NCI-H1436 (cell line): ENCODE results near the gene SLC25A21.
"Not testable (repeated sequence)": the region's sequence is repeated elsewhere in the genome, so short reads cannot be mapped to it uniquely, and the experiment has no call there.

ENCODE experiments used
- DNase-seq: peaks from one replicate; lab custom pipeline; 2025; lab: John Stamatoyannopoulos, UW

SLC25A21 gene

DNA sequence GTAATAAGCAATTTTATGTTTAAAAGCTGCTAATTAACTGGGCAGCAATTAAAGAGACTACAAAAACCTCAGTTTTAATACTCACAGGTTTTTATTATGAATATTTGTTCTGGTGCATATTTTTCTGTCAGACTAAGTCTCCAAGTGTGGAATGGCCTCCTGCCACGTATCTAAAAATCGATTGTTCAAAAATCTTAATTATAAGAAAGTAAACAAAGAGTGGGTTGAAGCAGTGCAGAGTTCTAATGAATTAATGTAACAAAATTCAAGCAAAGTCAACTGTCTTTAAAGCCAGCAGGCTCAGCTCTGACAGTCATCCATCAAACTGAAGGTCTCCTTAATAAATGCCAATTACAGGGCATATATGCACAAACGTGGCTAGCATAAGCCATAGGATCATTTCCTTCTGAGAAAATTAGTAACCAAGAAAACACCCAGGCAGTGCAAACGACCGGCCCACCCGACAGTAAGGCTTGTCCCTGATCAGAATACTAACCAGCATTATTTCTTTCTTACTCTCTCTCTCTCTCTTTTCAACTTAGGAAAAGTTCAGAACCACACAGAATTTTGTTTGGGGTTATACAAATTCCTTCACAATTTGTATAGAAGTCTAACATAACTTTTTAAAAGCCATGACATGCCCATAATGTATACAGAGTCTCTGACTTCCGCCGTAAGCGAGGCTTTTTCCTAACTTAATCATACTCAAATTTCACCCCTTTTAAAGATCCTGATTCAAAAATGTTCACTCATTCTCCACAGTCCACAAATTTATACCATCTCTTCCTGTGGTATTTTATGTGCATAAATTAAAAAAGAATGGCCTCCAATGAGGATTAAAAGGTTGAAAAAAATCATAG, 83.8 kb downstream of the SLC25A21 start:
- no peak for DNase-seq

GRCh38 chr14:37087520-37087919, 84.9 kb downstream of the SLC25A21 start:
- no peak for DNase-seq

DNA sequence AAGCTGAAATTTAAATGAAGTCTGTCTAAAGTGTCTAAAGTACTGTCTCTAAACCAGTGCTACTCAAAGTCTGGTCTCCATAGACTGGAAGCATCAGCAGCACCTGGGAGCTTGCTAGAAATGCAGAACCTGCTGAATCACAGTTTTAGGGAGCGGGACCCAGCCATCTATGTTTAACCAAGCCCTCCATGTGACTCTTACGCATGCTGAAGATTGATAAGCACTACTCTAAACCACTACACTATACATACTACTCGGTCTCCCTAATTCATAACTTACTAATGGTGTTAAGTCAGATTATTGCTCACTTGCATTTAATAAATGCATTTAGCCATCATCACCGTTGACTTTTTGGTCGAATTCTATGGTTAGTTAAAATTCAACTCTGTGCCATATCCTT, 88.8 kb downstream of the SLC25A21 start:
- DNase-seq: no peak

- no peak for DNase-seq
Observed at GRCh38 chr14:37082449-37082848, 90.0 kb downstream of the SLC25A21 start.

- no peak for DNase-seq
Observed at GRCh38 chr14:37081856-37082255, 90.5 kb downstream of the SLC25A21 start.

DNA sequence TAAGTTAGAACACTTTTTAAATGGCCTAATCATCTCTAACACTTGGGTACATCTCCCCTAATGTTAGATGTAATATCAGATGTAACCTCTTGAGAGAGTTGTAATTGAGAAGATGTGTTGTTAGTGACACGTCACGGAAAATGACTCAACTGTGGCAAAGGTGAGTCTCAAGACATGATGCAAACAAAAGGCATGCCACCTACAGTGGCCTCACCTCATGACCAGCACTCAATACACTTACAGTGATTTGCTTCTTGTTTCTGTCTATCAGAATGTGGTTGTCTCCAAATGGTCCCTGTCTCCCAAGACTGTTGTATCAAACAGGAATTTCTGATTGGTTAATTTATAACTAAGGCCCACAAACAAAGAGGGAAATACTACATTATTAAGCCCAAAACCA, 91.2 kb downstream of the SLC25A21 start:
- no peak for DNase-seq

GRCh38 chr14:37078131-37078530, 94.3 kb downstream of the SLC25A21 start:
- no peak for DNase-seq

GRCh38 chr14:37074320-37074719, 98.1 kb downstream of the SLC25A21 start:
- DNase-seq: not testable (repeated sequence)

GRCh38 chr14:37063467-37064240, 108.8 kb downstream of the SLC25A21 start:
- no peak for DNase-seq

- no peak for DNase-seq
Observed at GRCh38 chr14:37062191-37062803, 110.1 kb downstream of the SLC25A21 start.

DNA sequence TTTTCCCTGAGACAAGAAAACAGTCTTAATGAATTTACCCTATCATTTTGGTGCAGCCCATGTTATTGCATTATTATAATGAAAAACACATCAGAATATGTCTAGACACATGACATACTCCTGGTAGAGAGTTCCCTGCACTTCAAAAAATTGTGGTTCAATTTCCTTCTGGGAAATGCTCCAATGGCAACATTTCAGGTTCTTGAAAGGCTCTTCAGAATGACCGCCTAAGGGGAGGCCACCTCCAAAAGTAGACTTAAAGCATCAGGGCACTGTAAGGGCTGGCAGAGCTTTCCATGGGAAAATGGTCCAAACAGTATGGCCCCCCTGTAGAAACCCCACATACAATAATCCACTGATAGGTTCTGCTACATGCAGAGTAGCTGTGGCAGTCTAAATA, 110.7 kb downstream of the SLC25A21 start:
- no peak for DNase-seq

GRCh38 chr14:37060496-37061260, 111.7 kb downstream of the SLC25A21 start:
- no peak for DNase-seq

- no peak for DNase-seq
Observed at GRCh38 chr14:37057776-37058175, 114.6 kb downstream of the SLC25A21 start.

DNA sequence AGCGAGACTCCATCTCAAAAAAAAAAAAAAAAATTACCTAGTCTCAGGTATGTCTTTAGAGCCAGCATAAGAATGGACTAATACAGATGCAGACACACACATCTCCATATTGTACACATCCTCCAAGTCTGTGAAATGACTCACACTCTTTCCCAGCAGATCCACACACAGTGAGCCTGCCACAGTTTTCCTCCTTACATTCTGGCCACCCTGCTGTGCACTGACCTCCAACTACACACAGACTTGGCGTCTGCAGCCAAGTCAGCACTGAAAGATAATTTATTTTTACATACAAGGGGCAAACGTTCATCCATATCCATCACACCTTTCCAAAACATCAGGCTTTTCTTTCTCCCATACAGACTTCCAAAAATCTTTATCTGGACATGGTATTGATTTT, 115.9 kb downstream of the SLC25A21 start:
- DNase-seq: no peak

DNA sequence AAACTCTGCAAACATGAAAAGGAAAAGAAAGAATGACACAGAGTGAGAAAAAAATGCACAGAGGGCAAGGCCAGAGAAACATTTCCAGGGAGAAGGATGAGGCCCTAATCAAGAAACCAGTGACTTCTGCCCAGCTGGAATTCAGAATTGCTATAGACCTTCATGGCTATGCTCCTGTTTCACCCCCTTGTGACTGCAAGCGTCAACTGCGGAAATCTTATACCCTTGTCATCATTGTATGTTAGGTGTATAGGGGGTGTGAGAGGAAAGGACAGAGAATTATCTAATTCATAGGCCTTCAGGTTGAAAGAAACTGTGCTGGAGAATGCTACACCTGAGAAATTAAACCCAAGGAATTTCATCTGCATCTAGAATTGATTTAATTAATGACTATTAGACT, 117.5 kb downstream of the SLC25A21 start:
- DNase-seq: no peak

- DNase-seq: no peak
Observed at GRCh38 chr14:37054144-37054543, 118.3 kb downstream of the SLC25A21 start.

DNA sequence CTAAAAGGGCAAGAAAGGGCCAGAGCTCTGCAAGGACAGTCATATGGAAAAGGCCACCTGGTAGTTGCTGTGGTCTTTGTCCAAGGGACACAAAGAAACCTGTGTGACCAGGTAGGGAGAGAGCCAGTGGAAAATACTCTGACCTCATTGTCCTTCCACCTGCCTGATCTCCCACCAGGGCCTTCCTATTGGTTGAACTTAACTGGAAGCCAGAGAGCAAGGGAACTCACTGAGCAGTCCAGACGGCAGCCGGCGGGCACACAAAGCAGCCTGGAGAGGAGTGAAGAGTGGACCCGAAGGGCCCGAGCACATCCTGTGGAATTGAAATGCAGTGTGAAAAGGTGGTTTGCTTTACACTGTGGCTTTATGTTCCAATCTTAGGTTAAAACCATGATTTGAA, 120.7 kb downstream of the SLC25A21 start:
- no peak for DNase-seq

- no peak for DNase-seq
Observed at GRCh38 chr14:37051153-37051552, 121.3 kb downstream of the SLC25A21 start.

- no peak for DNase-seq
Observed at GRCh38 chr14:37048666-37049071, 123.7 kb downstream of the SLC25A21 start.

- no peak for DNase-seq
Observed at GRCh38 chr14:37047996-37048395, 124.4 kb downstream of the SLC25A21 start.

DNA sequence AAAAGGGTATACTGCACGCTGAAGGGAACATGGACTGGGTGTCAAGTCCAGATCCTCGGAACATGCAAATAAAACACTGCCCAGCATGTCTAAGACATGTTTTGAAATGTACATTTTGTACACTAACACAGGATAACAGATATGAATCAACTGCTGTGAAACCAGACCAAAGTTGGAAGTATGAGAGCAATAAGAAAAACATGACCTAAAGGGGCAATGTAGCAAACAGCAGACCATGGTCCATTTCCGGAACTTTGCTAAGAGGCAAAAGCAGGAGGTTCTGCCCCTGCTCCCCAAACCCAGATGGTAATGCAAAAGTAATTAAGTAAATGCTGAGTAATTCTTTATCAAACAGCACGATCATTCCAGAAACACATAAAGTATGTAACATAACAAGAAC, 125.2 kb downstream of the SLC25A21 start:
- DNase-seq: no peak

- DNase-seq: no peak
Observed at GRCh38 chr14:37046815-37047214, 125.6 kb downstream of the SLC25A21 start.
